Measurements from ENCODE around the gene UBE2E3.
"Not testable (repeated sequence)": the region's sequence is repeated elsewhere in the genome, so short reads cannot be mapped to it uniquely, and the experiment has no call there.

UBE2E3 gene

GRCh38 chr2:181025004-181025403 lies 44.6 kb downstream of the UBE2E3 start:
- in situ Hi-C loops (cut with MboI; ENCODE audit: low sequenced_read_pairs), result no loop called here

DNA sequence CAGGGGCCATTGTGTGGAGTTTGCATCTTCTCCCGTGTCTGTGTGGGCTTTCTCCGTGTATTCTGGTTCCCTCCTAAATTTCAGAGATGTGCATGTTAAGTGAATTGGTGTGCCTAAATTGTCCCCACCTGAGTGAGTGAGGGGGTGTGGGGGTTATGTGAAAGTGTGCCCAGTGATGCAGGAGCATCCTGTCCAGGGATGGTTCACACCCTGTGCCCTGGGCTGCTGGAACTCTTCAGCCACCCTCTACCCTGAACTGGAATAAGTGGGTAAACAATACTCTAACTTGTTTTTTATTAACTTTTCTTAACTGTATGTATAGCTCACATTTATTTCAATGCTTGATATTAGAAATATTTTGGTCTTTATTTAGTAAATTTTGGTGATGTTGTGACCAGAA lies 56.0 kb downstream of the UBE2E3 start:
- in situ Hi-C loops (cut with MboI; ENCODE audit: low sequenced_read_pairs), result no loop called here

GRCh38 chr2:181036848-181037603 lies 56.6 kb downstream of the UBE2E3 start:
- in situ Hi-C loops (cut with MboI; ENCODE audit: low sequenced_read_pairs), result no loop called here

DNA sequence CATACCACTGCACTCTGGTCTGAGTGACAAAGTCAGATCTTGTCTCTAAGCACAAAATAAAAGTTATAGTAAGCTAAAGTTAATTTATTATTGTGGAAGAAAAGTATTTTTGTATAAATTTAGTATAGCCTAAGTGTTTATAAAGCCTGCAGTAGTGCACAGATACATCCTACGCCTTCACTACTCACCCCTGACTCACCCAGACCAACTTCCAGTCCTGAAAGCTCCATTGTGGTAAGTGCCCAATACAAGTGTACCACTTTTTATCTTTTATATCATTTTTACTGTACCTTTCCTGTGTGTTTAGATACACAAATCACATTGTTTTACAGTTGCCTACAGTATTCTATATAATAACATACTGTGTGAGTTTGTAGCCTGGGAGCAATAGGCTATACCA lies 57.5 kb downstream of the UBE2E3 start:
- in situ Hi-C loops (cut with MboI; ENCODE audit: low sequenced_read_pairs), result no loop called here

- in situ Hi-C loops (cut with MboI; ENCODE audit: low sequenced_read_pairs), result no loop called here
These were observed 58.4 kb downstream of the UBE2E3 start for GRCh38 chr2:181038796-181039195.

DNA sequence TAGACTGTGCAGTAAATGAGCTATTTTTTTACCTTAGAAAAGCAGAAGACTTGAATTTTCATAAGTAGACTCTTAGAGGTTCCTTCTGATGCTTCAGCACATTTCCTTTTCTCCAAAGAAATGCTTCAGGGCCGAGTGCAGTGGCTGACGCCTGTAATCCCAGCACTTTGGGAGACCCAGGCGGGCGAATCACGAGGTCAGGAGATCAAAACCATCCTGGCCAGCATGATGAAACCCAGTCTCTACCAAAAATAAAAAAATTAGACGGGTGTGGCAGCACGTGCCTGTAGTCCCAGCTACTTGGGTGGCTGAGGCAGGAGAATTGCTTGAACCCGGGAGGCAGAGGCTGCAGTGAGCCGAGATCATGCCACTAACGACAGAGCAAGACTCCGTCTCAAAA lies 60.4 kb downstream of the UBE2E3 start:
- in situ Hi-C loops (cut with MboI; ENCODE audit: low sequenced_read_pairs), result not testable (repeated sequence)

- in situ Hi-C loops (cut with MboI; ENCODE audit: low sequenced_read_pairs), result no loop called here
These were observed 61.3 kb downstream of the UBE2E3 start for GRCh38 chr2:181041661-181042060.

- in situ Hi-C loops (cut with MboI; ENCODE audit: low sequenced_read_pairs), result no loop called here
These were observed 62.3 kb downstream of the UBE2E3 start for GRCh38 chr2:181042706-181043105.

- in situ Hi-C loops (cut with MboI; ENCODE audit: low sequenced_read_pairs), result no loop called here
These were observed 66.4 kb downstream of the UBE2E3 start for GRCh38 chr2:181046833-181047232.

DNA sequence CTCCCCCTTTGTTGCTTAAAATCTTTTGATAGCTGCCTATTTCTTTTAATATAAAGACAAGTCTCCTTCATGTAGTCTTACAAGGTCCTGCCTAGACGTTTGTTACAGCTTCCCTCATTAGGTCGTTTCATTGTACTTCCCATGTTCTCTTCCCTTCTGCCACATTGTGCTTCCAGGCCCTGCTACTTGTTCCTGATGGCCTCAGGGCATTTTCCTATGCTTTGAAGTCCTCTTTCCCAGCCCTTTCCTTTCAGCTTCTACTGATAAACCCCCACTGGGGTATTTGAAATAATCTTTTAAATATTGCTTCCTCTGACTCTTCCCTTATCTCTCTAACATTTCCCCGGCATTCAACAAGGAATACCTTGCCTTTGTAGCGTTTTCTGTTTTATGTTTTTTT lies 67.4 kb downstream of the UBE2E3 start:
- in situ Hi-C loops (cut with MboI; ENCODE audit: low sequenced_read_pairs), result no loop called here

DNA sequence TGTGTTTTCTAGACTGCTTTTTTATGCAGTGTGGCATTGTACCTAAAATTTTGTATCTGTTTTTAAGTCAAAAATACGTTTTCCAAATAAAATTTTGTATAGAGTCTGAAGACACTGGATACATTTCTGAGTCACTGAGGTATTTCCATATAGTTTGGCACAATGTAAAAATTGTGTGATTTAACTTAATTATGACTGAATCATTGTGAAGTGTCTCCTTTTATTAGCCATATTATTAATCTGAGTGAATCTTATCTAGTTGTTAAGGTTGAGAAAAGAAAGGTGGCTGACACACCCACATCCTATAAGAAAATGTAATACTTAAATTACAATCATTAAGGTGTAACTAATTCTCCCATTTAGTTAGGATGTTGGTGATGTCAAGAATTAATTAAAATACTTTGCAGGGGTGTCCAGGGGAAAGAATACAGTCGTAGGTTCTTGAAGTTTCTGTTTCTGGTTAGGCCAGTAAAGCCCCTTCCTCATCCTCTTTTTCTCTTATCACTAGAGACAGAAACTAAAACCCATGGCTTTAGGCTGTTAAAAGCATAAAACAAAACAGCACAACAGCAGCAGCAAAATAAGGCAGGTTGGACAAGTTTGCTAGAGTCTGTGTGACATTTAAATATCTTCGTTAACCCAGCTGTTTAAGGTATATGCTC lies 71.6 kb downstream of the UBE2E3 start:
- in situ Hi-C loops (cut with MboI; ENCODE audit: low sequenced_read_pairs), result loop anchor here (25.0 kb wide), 1 partner anchor 940 kb away; no protein-coding TSS in a partner anchor

DNA sequence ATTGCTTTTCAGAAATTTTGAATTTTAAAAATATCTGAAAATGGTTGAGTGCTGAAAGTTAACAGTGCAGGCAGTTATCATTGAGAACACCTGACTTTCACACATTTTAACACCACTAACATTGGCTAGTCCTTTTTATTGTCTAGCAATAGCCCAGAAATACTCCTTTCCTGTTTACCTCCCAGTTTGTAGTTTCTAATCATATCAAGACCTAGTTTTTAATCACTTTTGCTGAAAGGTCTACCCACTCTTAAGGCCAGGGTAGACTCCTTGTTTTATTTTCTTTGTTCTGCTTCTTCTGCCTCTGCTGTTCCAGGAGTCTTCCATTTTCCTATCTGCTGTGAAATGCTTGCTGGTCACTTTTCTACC lies 72.1 kb downstream of the UBE2E3 start:
- in situ Hi-C loops (cut with MboI; ENCODE audit: low sequenced_read_pairs), result loop anchor here (25.0 kb wide), 1 partner anchor 940 kb away; no protein-coding TSS in a partner anchor

- in situ Hi-C loops (cut with MboI; ENCODE audit: low sequenced_read_pairs), result loop anchor here (25.0 kb wide), 1 partner anchor 942 kb away; no protein-coding TSS in a partner anchor
These were observed 73.9 kb downstream of the UBE2E3 start for GRCh38 chr2:181054256-181054655.

- in situ Hi-C loops (cut with MboI; ENCODE audit: low sequenced_read_pairs), result loop anchor here (25.0 kb wide), 1 partner anchor 943 kb away; no protein-coding TSS in a partner anchor
These were observed 74.4 kb downstream of the UBE2E3 start for GRCh38 chr2:181054843-181055242.

DNA sequence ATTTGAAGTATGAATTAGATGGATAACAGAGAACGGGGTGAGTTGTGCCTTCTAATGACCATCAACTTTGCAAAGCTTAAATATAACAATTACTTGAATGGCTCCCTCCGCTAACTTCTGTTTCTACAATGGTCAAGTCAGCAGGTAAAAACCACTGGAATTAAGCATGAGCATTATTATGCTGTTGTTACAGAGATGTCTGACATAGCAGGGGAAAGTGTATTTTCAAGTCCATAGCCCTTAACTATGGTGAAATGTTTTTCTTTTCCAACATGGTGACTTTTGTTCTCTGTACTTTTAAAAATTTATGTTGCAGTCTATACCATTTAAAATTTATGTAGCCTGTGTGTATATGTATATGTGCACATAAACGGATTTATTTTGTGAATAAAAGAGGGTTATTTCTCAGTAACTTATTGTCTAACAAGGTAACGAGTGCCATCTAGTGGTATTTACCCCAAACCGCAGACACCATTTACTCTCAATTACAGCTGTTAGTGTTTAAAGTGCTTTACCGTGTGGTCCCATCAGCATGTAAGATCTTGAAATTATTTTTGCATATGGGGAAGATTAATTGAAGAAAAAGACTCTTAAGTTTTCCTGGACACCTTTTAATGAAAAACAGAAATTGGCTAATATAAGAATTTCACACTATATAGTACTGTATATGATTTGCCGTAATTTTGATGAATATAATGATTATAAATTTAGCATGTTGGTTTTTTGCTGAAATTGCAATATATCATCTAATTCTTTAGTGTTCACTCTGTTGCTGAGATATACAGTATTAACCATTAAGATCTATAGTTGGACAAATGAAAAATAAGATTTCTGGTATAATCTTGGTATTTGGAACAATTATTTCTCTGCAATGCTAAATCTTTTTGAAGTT lies 78.2 kb downstream of the UBE2E3 start:
- in situ Hi-C loops (cut with MboI; ENCODE audit: low sequenced_read_pairs), result loop anchor here (25.0 kb wide), 1 partner anchor 946 kb away; no protein-coding TSS in a partner anchor

DNA sequence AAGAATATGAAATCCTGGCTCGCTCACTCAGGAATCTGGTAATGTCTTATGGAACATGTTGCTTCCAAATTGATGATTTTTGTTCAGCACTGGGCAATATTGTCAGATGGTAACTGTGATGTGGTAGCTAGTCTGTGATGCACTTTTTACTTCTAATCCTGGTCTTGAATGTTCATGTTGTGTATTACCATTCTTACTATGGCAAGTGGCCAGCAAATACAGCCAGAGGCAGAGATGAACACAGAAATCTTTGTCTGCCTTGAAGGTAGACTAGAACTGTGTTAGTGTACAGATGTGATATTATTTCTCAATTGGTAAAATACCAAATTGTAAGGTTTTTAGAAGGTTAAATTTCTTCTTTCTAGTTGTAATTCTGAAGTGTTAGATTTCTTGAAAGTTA lies 83.3 kb downstream of the UBE2E3 start:
- in situ Hi-C loops (cut with MboI; ENCODE audit: low sequenced_read_pairs), result loop anchor here (25.0 kb wide), 1 partner anchor 951 kb away; no protein-coding TSS in a partner anchor

DNA sequence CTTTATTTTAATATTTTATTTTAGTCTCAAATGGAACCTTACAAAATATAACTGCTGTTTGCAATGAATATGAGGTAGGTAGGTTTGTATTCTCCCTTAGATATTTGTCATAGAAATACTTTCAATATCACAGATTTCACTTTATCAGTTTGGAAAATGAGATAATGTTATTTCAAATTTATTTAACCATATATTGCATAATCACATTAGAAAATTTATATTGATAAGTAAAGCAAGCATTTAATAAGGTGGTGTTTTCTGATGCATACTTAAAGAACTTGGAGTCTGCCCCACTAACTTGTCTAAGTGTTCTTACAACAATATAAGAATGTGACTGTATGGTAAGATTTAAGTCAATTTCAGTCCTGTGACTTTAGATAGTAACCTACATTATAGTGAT lies 85.1 kb downstream of the UBE2E3 start:
- in situ Hi-C loops (cut with MboI; ENCODE audit: low sequenced_read_pairs), result loop anchor here (25.0 kb wide), 1 partner anchor 953 kb away; no protein-coding TSS in a partner anchor

- in situ Hi-C loops (cut with MboI; ENCODE audit: low sequenced_read_pairs), result loop anchor here (25.0 kb wide), 1 partner anchor 954 kb away; no protein-coding TSS in a partner anchor
These were observed 85.9 kb downstream of the UBE2E3 start for GRCh38 chr2:181066333-181066732.

- in situ Hi-C loops (cut with MboI; ENCODE audit: low sequenced_read_pairs), result loop anchor here (25.0 kb wide), 1 partner anchor 958 kb away; no protein-coding TSS in a partner anchor
These were observed 89.9 kb downstream of the UBE2E3 start for GRCh38 chr2:181070119-181070835.

DNA sequence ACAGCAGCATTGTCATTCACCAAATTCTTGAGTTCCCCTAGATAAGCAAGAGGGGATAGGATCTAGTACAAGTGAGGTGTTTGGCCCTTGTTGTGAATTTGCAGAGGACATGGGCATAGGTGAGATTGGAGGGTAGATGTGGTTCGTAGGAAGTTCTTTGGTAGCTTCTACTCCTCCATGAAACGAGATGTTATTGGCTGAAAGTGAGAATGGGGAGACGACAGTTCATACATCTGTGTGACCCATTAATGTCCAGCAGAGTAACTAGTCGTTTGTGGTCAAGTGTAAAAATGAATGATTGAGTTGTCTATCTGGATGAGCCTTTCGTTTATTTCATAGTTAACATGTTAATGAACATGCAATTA lies 90.4 kb downstream of the UBE2E3 start:
- in situ Hi-C loops (cut with MboI; ENCODE audit: low sequenced_read_pairs), result loop anchor here (25.0 kb wide), 1 partner anchor 959 kb away; no protein-coding TSS in a partner anchor
